Astrocyte of the spinal cord (primary cell): ENCODE results near the gene KCNAB2.

ENCODE experiments used
- DNase-seq: peaks from one replicate; pipeline ENCODE4 v3.0.0; 2011; ENCODE audit warnings: low read depth, low spot score
- H3K4me3 ChIP-seq: 2 replicates; pipeline ENCODE4 v1.5.1; 2011; ENCODE audit warnings: low read depth, mild to moderate bottlenecking, low read length, moderate library complexity
- CTCF ChIP-seq: IDR thresholded peaks from 2 replicates; pipeline ENCODE4 v1.5.1; 2012; ENCODE audit warnings: low read depth, mild to moderate bottlenecking, low read length, inconsistent platforms
- in situ Hi-C: cut with HindIII; loops from 2 replicates; pipeline ENCODE4 v1.10.0; 2017; ENCODE audit warnings: low sequenced_read_pairs

KCNAB2 gene

GRCh38 chr1:6088956-6089355, 43.3 kb downstream of the KCNAB2 start:
- no peak for TF ChIP-seq CTCF
- DNase-seq = no peak
- in situ Hi-C loops = no loop called here
- H3K4me3 ChIP-seq = no peak overlapping the region

GRCh38 chr1:6090288-6090687, 44.6 kb downstream of the KCNAB2 start:
- no peak overlapping the region for H3K4me3 ChIP-seq
- TF ChIP-seq CTCF = no peak
- in situ Hi-C loops = no loop called here
- DNase-seq = no peak

GRCh38 chr1:6090996-6091822, 45.5 kb downstream of the KCNAB2 start:
- DNase-seq = no peak
- in situ Hi-C loops = no loop called here
- no peak overlapping the region for H3K4me3 ChIP-seq
- TF ChIP-seq CTCF = no peak

- no peak for DNase-seq
- TF ChIP-seq CTCF = no peak
- in situ Hi-C loops = no loop called here
- no peak overlapping the region for H3K4me3 ChIP-seq
These were observed 46.1 kb downstream of the KCNAB2 start for GRCh38 chr1:6091823-6092109.

- TF ChIP-seq CTCF = no peak
- H3K4me3 ChIP-seq = no peak overlapping the region
- in situ Hi-C loops = no loop called here
- DNase-seq = no peak
These were observed 46.5 kb downstream of the KCNAB2 start for GRCh38 chr1:6092211-6092610.

GRCh38 chr1:6093071-6093470, 47.4 kb downstream of the KCNAB2 start:
- H3K4me3 ChIP-seq = no peak overlapping the region
- DNase-seq = no peak
- in situ Hi-C loops = no loop called here
- TF ChIP-seq CTCF = no peak
